Smooth muscle cell (in vitro differentiated cells): ENCODE results near the gene CEP78. TPM values are rescaled to one million over a fixed set of nuclear protein-coding genes. Genes with fewer than 3 reads are reported as not detected.
"Not testable (repeated sequence)": the region's sequence is repeated elsewhere in the genome, so short reads cannot be mapped to it uniquely, and the experiment has no call there.

Source experiments
- DNase-seq: peaks from one replicate; lab custom pipeline; 2025; ENCODE audit not compliant: unreplicated experiment; lab: John Stamatoyannopoulos, UW
- H2AFZ ChIP-seq: fragments of 200-600 bp; sonication (generic); 2 replicates; pipeline ENCODE4 v1.6.0; 2016; ENCODE audit warnings: antibody characterized with exemption, low read depth, mild to moderate bottlenecking
- H3F3A ChIP-seq: fragments of 200-600 bp; sonication (generic); 2 replicates; pipeline ENCODE4 v1.6.0; 2017; ENCODE audit warnings: antibody characterized with exemption, low read depth
- H3K27ac ChIP-seq: fragments of 200-600 bp; sonication (generic); 2 replicates; pipeline ENCODE4 v1.5.1; 2016; ENCODE audit warnings: low read depth, mild to moderate bottlenecking
- H3K27me3 ChIP-seq: fragments of 200-600 bp; sonication (generic); 2 replicates; pipeline ENCODE4 v1.6.1; 2016; ENCODE audit warnings: low read depth, mild to moderate bottlenecking
- H3K36me3 ChIP-seq: fragments of 200-600 bp; sonication (generic); 2 replicates; pipeline ENCODE4 v1.5.1; 2016; ENCODE audit warnings: low read depth
- H3K4me1 ChIP-seq: fragments of 200-600 bp; sonication (generic); 2 replicates; pipeline ENCODE4 v1.5.1; 2016; ENCODE audit warnings: low read depth
- H3K4me2 ChIP-seq: fragments of 200-600 bp; sonication (generic); 2 replicates; pipeline ENCODE4 v1.6.0; 2016; ENCODE audit warnings: mild to moderate bottlenecking
- H3K4me3 ChIP-seq: fragments of 200-600 bp; sonication (generic); 2 replicates; pipeline ENCODE4 v1.5.1; 2016; ENCODE audit warnings: mild to moderate bottlenecking
- H3K79me2 ChIP-seq: fragments of 200-600 bp; sonication (generic); 2 replicates; pipeline ENCODE4 v1.6.0; 2016; ENCODE audit warnings: low read depth, mild to moderate bottlenecking
- H3K9ac ChIP-seq: fragments of 200-600 bp; sonication (generic); 2 replicates; pipeline ENCODE4 v1.6.0; 2016; ENCODE audit warnings: low read depth
- H3K9me3 ChIP-seq: fragments of 200-600 bp; sonication (generic); replicated peaks from 2 replicates; pipeline ENCODE4 v1.5.1; 2016; ENCODE audit warnings: low read depth
- H4K20me1 ChIP-seq: fragments of 200-600 bp; sonication (generic); 2 replicates; pipeline ENCODE4 v1.6.0; 2016; ENCODE audit warnings: low read depth
- WGBS: methylation state at CpG from one replicate; pipeline ENCODE4 v1.1.7; 2016; ENCODE audit warnings: low lambda C conversion rate; 5-methylcytosine and 5-hydroxymethylcytosine counted together
- polyA plus RNA-seq: library from polyadenylated mRNA; unstranded; fragments of >200 nt; fragmentation: Nextera tagmentation; extraction: Ambion mirVana; gene quantifications from 2 replicates; pipeline ENCODE4 v1.2.1, GENCODE V29; 2016
- total RNA-seq: library from RNA; depleted of rRNA; stranded (reverse); fragments of >200 nt; gene quantifications from 2 replicates; pipeline ENCODE4 v1.2.3, GENCODE V29; 2014
- TF ChIP-seq, protein P1 (sequence below): fragments of 200-600 bp; sonication (generic); IDR thresholded peaks from 2 replicates; pipeline ENCODE4 v1.5.1; 2017; ENCODE audit warnings: borderline replicate concordance, mild to moderate bottlenecking, antibody characterized with exemption; ENCODE audit not compliant: insufficient read depth, poor library complexity, severe bottlenecking

The CEP78 gene
- total and polyA plus RNA-seq, 2 experiments from 2014 or later = 8.2 to 25.4 TPM

DNA sequence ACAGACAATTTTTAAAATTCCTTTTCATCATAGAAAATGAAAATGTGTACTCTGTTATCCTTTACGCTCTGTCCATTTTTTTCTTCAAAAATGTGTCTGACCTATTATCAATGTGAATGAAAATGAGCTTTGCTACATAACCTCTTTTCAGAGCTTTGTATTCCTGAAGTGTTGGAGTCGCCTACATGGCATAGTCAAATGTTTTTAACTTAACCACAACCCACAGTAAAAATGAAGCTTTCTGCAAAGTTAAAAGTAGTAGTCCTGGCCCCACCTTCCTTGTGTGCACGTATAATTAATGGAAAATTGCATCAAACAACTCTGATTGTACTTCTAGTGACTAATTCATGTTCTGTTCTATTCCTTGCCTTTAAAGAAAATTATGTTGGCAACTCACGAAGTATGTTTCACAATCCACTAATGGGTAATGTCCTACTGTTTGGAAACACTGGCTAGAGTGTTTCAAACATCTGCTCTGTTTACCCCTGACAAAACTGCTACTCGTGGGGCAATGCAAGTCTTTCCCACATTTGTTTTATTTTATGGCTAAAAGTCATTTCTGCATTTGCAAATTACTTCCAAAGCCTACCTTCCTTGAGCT lies 42.4 kb downstream of the CEP78 start:
- Histone ChIP-seq H3K27ac (peak overlapping the region; percentile 3), H3K9ac (no peak overlapping the region), H4K20me1 (no peaks in the 10 kb centered on the region), H3K4me1 (peaks cover 2% of the 10 kb centered on the region), H3K9me3 (no peaks in the 10 kb centered on the region), H3K36me3 (no peaks in the 10 kb centered on the region), H3F3A (no peaks in the 10 kb centered on the region), H3K27me3 (no peaks in the 10 kb centered on the region), H3K4me2 (peak overlapping the region; percentile 67), H2AFZ (no peak overlapping the region), H3K4me3 (no peak overlapping the region), H3K79me2 (no peaks in the 10 kb centered on the region)
- 39% methylated on average over 5 of the region's 5 CpGs for WGBS
- DNase-seq = no peak
- TF ChIP-seq, protein P1, sequence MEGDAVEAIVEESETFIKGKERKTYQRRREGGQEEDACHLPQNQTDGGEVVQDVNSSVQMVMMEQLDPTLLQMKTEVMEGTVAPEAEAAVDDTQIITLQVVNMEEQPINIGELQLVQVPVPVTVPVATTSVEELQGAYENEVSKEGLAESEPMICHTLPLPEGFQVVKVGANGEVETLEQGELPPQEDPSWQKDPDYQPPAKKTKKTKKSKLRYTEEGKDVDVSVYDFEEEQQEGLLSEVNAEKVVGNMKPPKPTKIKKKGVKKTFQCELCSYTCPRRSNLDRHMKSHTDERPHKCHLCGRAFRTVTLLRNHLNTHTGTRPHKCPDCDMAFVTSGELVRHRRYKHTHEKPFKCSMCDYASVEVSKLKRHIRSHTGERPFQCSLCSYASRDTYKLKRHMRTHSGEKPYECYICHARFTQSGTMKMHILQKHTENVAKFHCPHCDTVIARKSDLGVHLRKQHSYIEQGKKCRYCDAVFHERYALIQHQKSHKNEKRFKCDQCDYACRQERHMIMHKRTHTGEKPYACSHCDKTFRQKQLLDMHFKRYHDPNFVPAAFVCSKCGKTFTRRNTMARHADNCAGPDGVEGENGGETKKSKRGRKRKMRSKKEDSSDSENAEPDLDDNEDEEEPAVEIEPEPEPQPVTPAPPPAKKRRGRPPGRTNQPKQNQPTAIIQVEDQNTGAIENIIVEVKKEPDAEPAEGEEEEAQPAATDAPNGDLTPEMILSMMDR = no peak

DNA sequence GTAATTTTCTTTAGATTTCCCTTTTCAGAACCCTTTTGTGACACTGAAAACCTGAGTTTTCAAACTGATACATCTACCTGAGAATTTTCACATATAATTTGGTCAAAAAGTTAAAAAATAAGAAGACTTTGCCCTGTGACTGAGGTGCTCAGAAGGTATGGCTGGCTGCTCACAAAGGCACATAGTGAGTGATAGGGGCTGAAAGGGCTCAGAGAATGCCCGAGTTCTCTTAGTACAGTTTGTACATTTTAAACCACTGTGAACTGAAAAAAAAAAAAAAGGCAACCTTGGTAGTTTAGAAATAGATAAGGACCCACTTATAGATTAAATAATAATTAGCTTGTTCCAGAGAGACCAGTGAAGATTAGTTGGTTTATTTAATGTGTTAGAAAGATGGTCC lies 42.9 kb downstream of the CEP78 start:
- Histone ChIP-seq H3K4me3 (no peak overlapping the region), H3K9ac (no peak overlapping the region), H3K9me3 (no peaks in the 10 kb centered on the region), H3K36me3 (no peaks in the 10 kb centered on the region), H2AFZ (no peak overlapping the region), H3K79me2 (no peaks in the 10 kb centered on the region), H3K27ac (peak overlapping the region; percentile 3), H3F3A (no peaks in the 10 kb centered on the region), H3K4me2 (peak overlapping the region; percentile 67), H4K20me1 (no peaks in the 10 kb centered on the region), H3K27me3 (no peaks in the 10 kb centered on the region), H3K4me1 (peaks cover 2% of the 10 kb centered on the region)
- TF ChIP-seq, protein P1 = no peak
- no peak for DNase-seq
- WGBS = 42% methylated on average over 1 of the region's 1 CpG

DNA sequence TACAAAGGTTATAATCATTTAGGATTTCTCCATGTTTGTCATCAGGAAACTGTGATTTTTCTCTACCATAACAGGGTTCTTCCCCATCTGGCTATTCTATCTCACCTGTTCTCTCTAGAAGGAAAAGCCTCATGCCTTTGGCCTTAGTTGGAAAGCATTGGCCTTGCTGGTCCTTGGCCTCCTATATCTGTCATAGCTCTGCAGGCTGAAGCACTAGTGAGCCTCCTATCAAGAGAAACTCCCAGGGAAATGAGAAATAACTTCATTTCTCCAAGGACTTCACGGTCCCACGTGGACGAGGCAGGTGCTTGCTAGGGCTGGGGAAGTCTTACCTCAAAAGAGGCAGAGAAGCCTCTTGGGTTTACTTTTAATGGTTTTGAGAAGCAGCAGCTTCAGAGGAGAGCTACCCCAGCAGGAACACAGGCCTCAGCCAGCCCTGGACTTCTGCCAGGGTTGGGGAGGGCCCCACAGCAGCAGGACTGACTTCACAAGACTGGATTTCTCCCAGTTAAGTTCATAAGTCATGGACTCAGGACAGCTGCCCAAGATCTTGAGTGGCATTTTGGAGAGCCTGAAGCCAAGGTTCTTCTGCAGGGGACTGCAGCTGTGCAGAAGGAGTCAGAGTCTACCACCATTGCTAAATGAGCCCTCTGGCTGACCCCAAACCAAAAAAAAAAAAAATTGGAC lies 45.2 kb downstream of the CEP78 start:
- Histone ChIP-seq H3K9ac (no peak overlapping the region), H2AFZ (no peak overlapping the region)
- DNase-seq = peak; percentile 25

DNA sequence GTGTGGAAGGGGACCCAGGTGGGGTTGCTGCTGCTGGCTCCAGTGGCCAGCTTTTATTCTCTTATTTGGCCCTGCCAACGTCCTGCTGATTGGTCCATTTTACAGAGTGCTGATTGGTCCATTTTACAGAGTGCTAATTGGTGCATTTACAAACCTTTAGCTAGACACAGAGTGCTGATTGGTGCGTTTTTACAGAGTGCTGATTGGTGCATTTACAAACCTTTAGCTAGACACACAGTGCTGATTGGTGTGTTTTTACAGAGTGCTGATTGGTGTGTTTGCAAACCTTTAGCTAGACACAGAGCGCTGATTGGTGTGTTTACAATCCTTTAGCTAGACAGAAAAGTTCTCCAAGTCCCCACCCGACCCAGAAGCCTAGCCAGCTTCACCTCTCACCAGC lies 48.3 kb downstream of the CEP78 start:
- H3K9me3 ChIP-seq, H3F3A ChIP-seq, H2AFZ ChIP-seq, H3K27me3 ChIP-seq, DNase-seq, H3K36me3 ChIP-seq, H4K20me1 ChIP-seq, H3K9ac ChIP-seq, H3K4me2 ChIP-seq, H3K4me3 ChIP-seq, H3K4me1 ChIP-seq, H3K27ac ChIP-seq, H3K79me2 ChIP-seq: not testable (repeated sequence)
- WGBS = 97% methylated on average over 4 of the region's 4 CpGs

More for the DNA sequence above, 45.2 kb downstream of the CEP78 start:
- H3K79me2 ChIP-seq = no peaks in the 10 kb centered on the region
- no peaks in the 10 kb centered on the region for H3K27me3 ChIP-seq
- H3K4me1 ChIP-seq = peaks cover 2% of the 10 kb centered on the region
- 92% methylated on average over 3 of the region's 3 CpGs for WGBS
- H3K4me3 ChIP-seq = no peak overlapping the region
- H3K36me3 ChIP-seq = no peaks in the 10 kb centered on the region
- H4K20me1 ChIP-seq = no peaks in the 10 kb centered on the region
- H3F3A ChIP-seq = no peaks in the 10 kb centered on the region
- H3K9me3 ChIP-seq = no peaks in the 10 kb centered on the region
- TF ChIP-seq, protein P1 = no peak
- no peak overlapping the region for H3K4me2 ChIP-seq
- no peak overlapping the region for H3K27ac ChIP-seq
